Measurements from ENCODE around the gene FBXO30. TPM values are rescaled to one million over a fixed set of nuclear protein-coding genes. Genes with fewer than 3 reads are reported as not detected.

FBXO30 gene
- total RNA-seq (2022; extraction: Qiagen RNA extraction), result 3.9 to 5.1 TPM (median 4.8 TPM) in 5 replicates

GRCh38 chr6:145814501-145815308 is at the start of gene FBXO30:
Gene FBXO30 (minus strand): TSS chr6:145814795. CDS start chr6:145806405, 8,390 bp downstream.

Other genes starting within 250 kb of the FBXO30 start
- gene EPM2A, start 79.3 kb downstream of the FBXO30 start, total RNA-seq (2022; extraction: Qiagen RNA extraction), result 2.8 to 3.4 TPM (median 3.1 TPM) in 5 replicates
- 2.2 to 3.9 TPM (median 3.5 TPM) in 5 replicates for gene SHPRH, start 149.6 kb upstream of the FBXO30 start, total RNA-seq (2022; extraction: Qiagen RNA extraction)
- gene GRM1, start 214.3 kb upstream of the FBXO30 start, total RNA-seq (2022; extraction: Qiagen RNA extraction), result 0.03 to 0.04 TPM in 2 of 5 replicates, not detected in the others